SU-DHL-6 (cell line): ENCODE data around the gene FAM237B.

Experiments used
- EZH2phosphoT487 ChIP-seq: fragments of 200-600 bp; sonication (generic), shearing (Covaris generic); conservative IDR thresholded peaks from 2 replicates; pipeline ENCODE4 v1.6.1; 2018; ENCODE audit warnings: mild to moderate bottlenecking, antibody characterized with exemption, low read length, moderate library complexity, mixed read lengths
- TF ChIP-seq, protein P1 (sequence below): fragments of 200-600 bp; sonication (generic); IDR thresholded peaks from one replicate; pipeline ENCODE4 v1.5.1; 2017; ENCODE audit warnings: antibody characterized with exemption, mild to moderate bottlenecking, low read length, moderate library complexity; ENCODE audit not compliant: insufficient read depth, poor library complexity, severe bottlenecking

GRCh38 chr7:90269163-90269562, 51.9 kb downstream of the FAM237B start:
- TF ChIP-seq, protein P1, sequence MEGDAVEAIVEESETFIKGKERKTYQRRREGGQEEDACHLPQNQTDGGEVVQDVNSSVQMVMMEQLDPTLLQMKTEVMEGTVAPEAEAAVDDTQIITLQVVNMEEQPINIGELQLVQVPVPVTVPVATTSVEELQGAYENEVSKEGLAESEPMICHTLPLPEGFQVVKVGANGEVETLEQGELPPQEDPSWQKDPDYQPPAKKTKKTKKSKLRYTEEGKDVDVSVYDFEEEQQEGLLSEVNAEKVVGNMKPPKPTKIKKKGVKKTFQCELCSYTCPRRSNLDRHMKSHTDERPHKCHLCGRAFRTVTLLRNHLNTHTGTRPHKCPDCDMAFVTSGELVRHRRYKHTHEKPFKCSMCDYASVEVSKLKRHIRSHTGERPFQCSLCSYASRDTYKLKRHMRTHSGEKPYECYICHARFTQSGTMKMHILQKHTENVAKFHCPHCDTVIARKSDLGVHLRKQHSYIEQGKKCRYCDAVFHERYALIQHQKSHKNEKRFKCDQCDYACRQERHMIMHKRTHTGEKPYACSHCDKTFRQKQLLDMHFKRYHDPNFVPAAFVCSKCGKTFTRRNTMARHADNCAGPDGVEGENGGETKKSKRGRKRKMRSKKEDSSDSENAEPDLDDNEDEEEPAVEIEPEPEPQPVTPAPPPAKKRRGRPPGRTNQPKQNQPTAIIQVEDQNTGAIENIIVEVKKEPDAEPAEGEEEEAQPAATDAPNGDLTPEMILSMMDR: no peak
- no peak for TF ChIP-seq EZH2phosphoT487
